Endothelial cell of umbilical vein (primary cell): ENCODE results near the gene NFILZ. TPM values are rescaled to one million over a fixed set of nuclear protein-coding genes. Genes with fewer than 3 reads are reported as not detected.

ENCODE experiments used
- BruUV-seq: library from RNA; stranded (reverse); fragments of 400-500 nt; replicated peaks from 2 replicates; lab custom pipeline; 2021; lab: Mats Ljungman, UMichigan
- CTCF ChIA-PET: fragments of 300-600, 350-600 bp; sonication (Branson Sonifier 250); formaldehyde crosslinking; loops from one replicate; lab custom pipeline; 2021; ENCODE audit warnings: antibody characterized with exemption, inconsistent platforms; lab: Charles Lee
- POLR2A ChIA-PET: fragments of 300-600, 350-600 bp; sonication (Branson Sonifier 250); formaldehyde crosslinking; loops from one replicate; lab custom pipeline; 2021; ENCODE audit warnings: antibody characterized with exemption, inconsistent platforms; lab: Charles Lee
- DNase-seq: peaks from one replicate; pipeline ENCODE4 v3.0.0-alpha.2; 2011; ENCODE audit warnings: low read depth, low spot score
- FAIRE-seq: peaks from 2 replicates; lab custom pipeline; 2011; peaks lifted over from hg19 to GRCh38; lab: Jason Lieb, UNC
- H2AFZ ChIP-seq: 2 replicates; pipeline ENCODE4 v1.6.0; 2012; ENCODE audit warnings: low read depth, low read length, control low read depth, inconsistent platforms
- H3K27ac ChIP-seq: 2 replicates; pipeline ENCODE4 v1.5.1; 2011; ENCODE audit warnings: low read depth, mild to moderate bottlenecking, control low read depth, low read length, moderate library complexity; ENCODE audit not compliant: insufficient read depth
- H3K27me3 ChIP-seq, 2 experiments: 2 replicates each; pipeline versions ENCODE4 v1.6.0 to v1.6.1; 2011; ENCODE audit warnings: low read length in 2 of 2, mixed read lengths in 1 of 2; ENCODE audit not compliant: control insufficient read depth in 2 of 2, insufficient read depth in 2 of 2
- H3K36me3 ChIP-seq, 2 experiments: 2 replicates in 1 of 2; 3 replicates in 1 of 2; pipeline ENCODE4 v1.5.1; 2011; ENCODE audit warnings: low read length in 2 of 2, mild to moderate bottlenecking in 1 of 2, moderate library complexity in 1 of 2; ENCODE audit not compliant: control insufficient read depth in 2 of 2, insufficient read depth in 2 of 2; ENCODE audit errors: extremely low read depth in 1 of 2
- H3K4me1 ChIP-seq: 3 replicates; pipeline ENCODE4 v1.5.1; 2011; ENCODE audit warnings: mild to moderate bottlenecking, low read length; ENCODE audit not compliant: control insufficient read depth, insufficient read depth; ENCODE audit errors: extremely low read depth
- H3K4me2 ChIP-seq: 2 replicates; pipeline ENCODE4 v1.6.1; 2011; ENCODE audit warnings: low read length, control low read depth, mixed read lengths; ENCODE audit not compliant: insufficient read depth
- H3K4me3 ChIP-seq, 3 experiments: fragments of 200-600 bp in 1 of 3; sonication (generic), shearing (Covaris generic) in 1 of 3; replicated peaks in 1 of 3; 2 replicates each; pipeline ENCODE4 v1.5.1; 2011 to 2016; ENCODE audit warnings: control low read depth in 3 of 3, low read length in 3 of 3, mild to moderate bottlenecking in 2 of 3, inconsistent platforms in 1 of 3, low read depth in 1 of 3, moderate library complexity in 1 of 3; ENCODE audit not compliant: insufficient read depth in 1 of 3
- H3K79me2 ChIP-seq: 2 replicates; pipeline ENCODE4 v1.6.0; 2012; ENCODE audit warnings: low read length, inconsistent platforms; ENCODE audit not compliant: control insufficient read depth, insufficient read depth
- H3K9ac ChIP-seq: replicated peaks from 2 replicates; pipeline ENCODE3; 2011; ENCODE audit warnings: low read length, control low read depth; ENCODE audit not compliant: insufficient read depth; ENCODE audit errors: extremely low read depth
- H3K9me1 ChIP-seq: replicated peaks from 3 replicates; pipeline ENCODE4 v1.6.0; 2011; ENCODE audit warnings: mild to moderate bottlenecking, low read length; ENCODE audit not compliant: control insufficient read depth, insufficient read depth; ENCODE audit errors: extremely low read depth
- H3K9me3 ChIP-seq: replicated peaks from 2 replicates; pipeline ENCODE4 v1.5.1; 2012; ENCODE audit warnings: low read length, inconsistent platforms; ENCODE audit not compliant: control insufficient read depth, insufficient read depth
- H4K20me1 ChIP-seq: replicated peaks from 2 replicates; pipeline ENCODE3; 2011; ENCODE audit warnings: mild to moderate bottlenecking, low read length; ENCODE audit not compliant: control insufficient read depth, insufficient read depth; ENCODE audit errors: extremely low read depth
- EZH2 ChIP-seq: IDR thresholded peaks from 2 replicates; pipeline ENCODE4 v1.6.1; 2012; ENCODE audit warnings: borderline replicate concordance, low read depth, mild to moderate bottlenecking, moderate library complexity, low read length, inconsistent platforms; ENCODE audit not compliant: severe bottlenecking
- FOS ChIP-seq: IDR thresholded peaks from 2 replicates; pipeline ENCODE4 v1.6.1; 2011; ENCODE audit warnings: mild to moderate bottlenecking, low read length, moderate library complexity, borderline replicate concordance; ENCODE audit not compliant: insufficient read depth
- JUN ChIP-seq: IDR thresholded peaks from 2 replicates; pipeline ENCODE4 v1.6.1; 2011; ENCODE audit warnings: borderline replicate concordance, low read depth; ENCODE audit not compliant: insufficient read length, insufficient read depth
- MYC ChIP-seq: IDR thresholded peaks from one replicate; pipeline ENCODE4 v1.6.1; 2011; ENCODE audit warnings: mild to moderate bottlenecking, low read depth, low read length
- dilution Hi-C: fragments of 300-500 bp; cut with MboI; formaldehyde crosslinking; loops from one replicate; pipeline ENCODE4 v1.15.0; 2019; ENCODE audit warnings: low sequenced_read_pairs; ENCODE audit not compliant: extremely low pct_ligation_motif_present
- intact Hi-C: fragments of 100-400 bp; cut with micrococcal nuclease; formaldehyde crosslinking; loops from one replicate; pipeline ENCODE4 v1.10.0; 2022
- polyA plus RNA-seq, 4 experiments: library from polyadenylated mRNA; depleted of rRNA in 3 of 4; stranded (reverse) in 3 of 4; unstranded in 1 of 4; fragments of >200 nt; gene quantifications; 2 replicates each; pipeline versions ENCODE4 v1.2.1 to v1.2.3, GENCODE V29; 2011 to 2012; ENCODE audit warnings: missing spikeins in 1 of 4
- total RNA-seq: library from RNA; stranded (reverse); gene quantifications from 2 replicates; pipeline ENCODE4 v1.2.3, GENCODE V29; 2021
- TF ChIP-seq, protein P1 (sequence below), 2 donors: IDR thresholded peaks; 1 replicate in 1 of 2; 2 replicates in 1 of 2; pipeline ENCODE4 v1.5.1; 2011; ENCODE audit warnings: low read length in 2 of 2, mild to moderate bottlenecking in 2 of 2, moderate library complexity in 2 of 2, control low read depth in 1 of 2, inconsistent platforms in 1 of 2, low read depth in 1 of 2; ENCODE audit not compliant: insufficient read depth in 1 of 2; ENCODE audit errors: extremely low read depth in 1 of 2
- TF ChIP-seq, protein P2 (sequence below): IDR thresholded peaks from 2 replicates; pipeline ENCODE4 v1.6.1; 2011; ENCODE audit not compliant: insufficient read depth, insufficient read length

NFILZ gene
- total and polyA plus RNA-seq, 2 donors (not counting 3 experiments of a cell fraction or from before 2014, with no cell fraction given), result not detected

DNA sequence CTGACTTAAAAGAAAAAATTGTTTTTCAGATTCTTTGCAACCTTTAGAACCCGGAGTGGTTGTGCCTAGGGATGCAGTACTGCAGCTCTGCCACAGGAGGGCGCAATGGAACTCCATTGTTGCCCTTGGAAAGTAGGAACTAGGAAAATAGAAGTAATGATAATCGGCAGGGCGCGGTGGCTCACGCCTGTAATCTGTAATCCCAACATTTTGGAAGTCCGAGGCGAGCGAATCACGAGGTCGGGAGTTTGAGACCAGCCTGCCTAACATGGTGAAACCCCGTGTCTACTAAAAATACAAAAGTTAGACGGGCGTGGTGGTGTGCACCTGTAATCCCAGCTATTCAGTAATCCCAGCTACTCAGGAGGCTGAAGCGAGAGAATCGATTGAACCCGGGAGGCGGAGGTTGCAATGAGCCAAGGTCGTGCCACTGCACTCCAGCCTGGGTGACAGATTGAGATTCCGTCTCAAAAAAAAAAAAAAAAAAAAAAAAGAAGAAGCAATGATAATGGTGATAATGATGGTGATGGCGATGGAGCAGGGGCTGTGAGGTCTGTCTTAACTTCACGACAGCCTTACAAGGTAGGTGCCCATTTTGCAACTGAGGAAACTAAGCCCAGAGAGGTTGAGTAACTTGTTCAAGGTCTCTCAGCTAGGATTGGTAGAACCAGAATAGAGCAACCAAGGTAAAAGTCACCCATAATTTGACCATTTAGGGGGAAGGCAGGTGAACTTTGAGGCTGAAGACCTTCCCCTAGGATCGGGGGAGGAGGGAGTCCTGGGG is 14.4 kb upstream of the NFILZ start:
- no peaks in the 10 kb centered on the region for H4K20me1 ChIP-seq
- no peak overlapping the region for H3K4me3 ChIP-seq
- no peak overlapping the region for H3K9ac ChIP-seq
- H3K36me3 ChIP-seq, result no peaks in the 10 kb centered on the region
- peak; percentile 43 for DNase-seq
- H3K9me3 ChIP-seq, result no peaks in the 10 kb centered on the region
- CTCF ChIA-PET, result interaction anchor here (0.6 to 2.2 kb wide), 12 partner anchors 11 to 499 kb away, joined by 3 to 15 read pairs (median 4); partner anchors contain the start of gene NFILZ
- no peaks in the 10 kb centered on the region for H3K27me3 ChIP-seq
- H3K27ac ChIP-seq, result no peak overlapping the region
- no peaks in the 10 kb centered on the region for H3K79me2 ChIP-seq
- intact Hi-C loops (loop anchor here (1.0 to 5.0 kb wide), 2 partner anchors 26 to 34 kb away; no protein-coding TSS in a partner anchor), dilution Hi-C loops (no loop called here)
- TF ChIP-seq, protein P1, sequence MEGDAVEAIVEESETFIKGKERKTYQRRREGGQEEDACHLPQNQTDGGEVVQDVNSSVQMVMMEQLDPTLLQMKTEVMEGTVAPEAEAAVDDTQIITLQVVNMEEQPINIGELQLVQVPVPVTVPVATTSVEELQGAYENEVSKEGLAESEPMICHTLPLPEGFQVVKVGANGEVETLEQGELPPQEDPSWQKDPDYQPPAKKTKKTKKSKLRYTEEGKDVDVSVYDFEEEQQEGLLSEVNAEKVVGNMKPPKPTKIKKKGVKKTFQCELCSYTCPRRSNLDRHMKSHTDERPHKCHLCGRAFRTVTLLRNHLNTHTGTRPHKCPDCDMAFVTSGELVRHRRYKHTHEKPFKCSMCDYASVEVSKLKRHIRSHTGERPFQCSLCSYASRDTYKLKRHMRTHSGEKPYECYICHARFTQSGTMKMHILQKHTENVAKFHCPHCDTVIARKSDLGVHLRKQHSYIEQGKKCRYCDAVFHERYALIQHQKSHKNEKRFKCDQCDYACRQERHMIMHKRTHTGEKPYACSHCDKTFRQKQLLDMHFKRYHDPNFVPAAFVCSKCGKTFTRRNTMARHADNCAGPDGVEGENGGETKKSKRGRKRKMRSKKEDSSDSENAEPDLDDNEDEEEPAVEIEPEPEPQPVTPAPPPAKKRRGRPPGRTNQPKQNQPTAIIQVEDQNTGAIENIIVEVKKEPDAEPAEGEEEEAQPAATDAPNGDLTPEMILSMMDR (IDR thresholded peaks at IDR 0.05; ENCODE audit: extremely low read depth in 1 of 2, insufficient read depth in 1 of 2, low read depth in 1 of 2, low read length in 2 of 2), result peak; percentile 88 to 91
- TF ChIP-seq MYC, result no peak
- POLR2A ChIA-PET, result interaction anchor here (0.7 kb wide), 1 partner anchor 103 kb away, joined by 10 read pairs; no protein-coding TSS in a partner anchor
- H3K4me2 ChIP-seq, result no peak overlapping the region
- BruUV-seq, result no TSS peak
- H2AFZ ChIP-seq, result no peak overlapping the region
- H3K9me1 ChIP-seq, result no peaks in the 10 kb centered on the region
- FAIRE-seq, result peak; percentile 93
- no peaks in the 10 kb centered on the region for H3K4me1 ChIP-seq

GRCh38 chr19:8616861-8617260 is 13.6 kb upstream of the NFILZ start:
- ChIA-PET POLR2A (no interaction called here), CTCF (interaction anchor here (0.8 to 2.2 kb wide), 3 partner anchors 12 to 498 kb away, joined by 3 to 15 read pairs (median 8); no protein-coding TSS in a partner anchor)
- Histone ChIP-seq H3K9me3 (no peaks in the 10 kb centered on the region), H3K27me3 (no peaks in the 10 kb centered on the region), H3K27ac (no peak overlapping the region), H2AFZ (no peak overlapping the region), H4K20me1 (no peaks in the 10 kb centered on the region), H3K79me2 (no peaks in the 10 kb centered on the region), H3K4me3 (no peak overlapping the region), H3K36me3 (no peaks in the 10 kb centered on the region), H3K4me1 (no peaks in the 10 kb centered on the region), H3K4me2 (no peak overlapping the region), H3K9ac (no peak overlapping the region), H3K9me1 (no peaks in the 10 kb centered on the region)
- no TSS peak for BruUV-seq
- intact Hi-C loops (loop anchor here (5.0 kb wide), 1 partner anchor 35 kb away; no protein-coding TSS in a partner anchor), dilution Hi-C loops (no loop called here)
- FAIRE-seq (no peak), DNase-seq (no peak)
- TF ChIP-seq JUN (no peak), EZH2 (no peak), FOS (no peak)
- TF ChIP-seq, protein P1 (IDR thresholded peaks at IDR 0.05; ENCODE audit: extremely low read depth in 1 of 2, insufficient read depth in 1 of 2, low read depth in 1 of 2, low read length in 2 of 2), result no peak
- TF ChIP-seq, protein P2, sequence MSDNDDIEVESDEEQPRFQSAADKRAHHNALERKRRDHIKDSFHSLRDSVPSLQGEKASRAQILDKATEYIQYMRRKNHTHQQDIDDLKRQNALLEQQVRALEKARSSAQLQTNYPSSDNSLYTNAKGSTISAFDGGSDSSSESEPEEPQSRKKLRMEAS, result no peak
